GM12801 (cell line): Measurements from ENCODE around the gene RAC2.

Experiments used
- TF ChIP-seq, protein P1 (sequence below): IDR thresholded peaks from one replicate; pipeline ENCODE4 v1.5.1; 2011; ENCODE audit warnings: control low read depth; ENCODE audit not compliant: insufficient read length; ENCODE audit errors: extremely low read depth

The RAC2 gene

DNA sequence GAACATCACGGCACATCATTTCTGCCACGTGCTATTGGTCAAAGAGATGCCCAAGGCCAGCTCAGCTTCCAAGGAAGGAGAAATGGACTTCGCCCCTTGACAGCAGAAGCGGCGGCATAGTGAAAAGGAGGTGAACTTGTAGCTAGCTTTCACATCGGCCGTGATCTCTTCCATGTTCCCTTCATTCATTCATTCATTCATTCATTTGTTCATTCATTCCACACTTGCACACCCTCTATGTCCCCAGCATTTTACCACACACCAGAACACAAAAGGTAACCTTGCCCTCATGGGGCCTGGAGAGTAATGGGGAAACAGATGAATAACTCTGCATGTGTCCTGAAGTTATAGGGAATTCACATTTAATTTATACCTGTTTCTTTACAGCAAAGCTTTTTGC, 37.1 kb upstream of the RAC2 start:
- TF ChIP-seq, protein P1, sequence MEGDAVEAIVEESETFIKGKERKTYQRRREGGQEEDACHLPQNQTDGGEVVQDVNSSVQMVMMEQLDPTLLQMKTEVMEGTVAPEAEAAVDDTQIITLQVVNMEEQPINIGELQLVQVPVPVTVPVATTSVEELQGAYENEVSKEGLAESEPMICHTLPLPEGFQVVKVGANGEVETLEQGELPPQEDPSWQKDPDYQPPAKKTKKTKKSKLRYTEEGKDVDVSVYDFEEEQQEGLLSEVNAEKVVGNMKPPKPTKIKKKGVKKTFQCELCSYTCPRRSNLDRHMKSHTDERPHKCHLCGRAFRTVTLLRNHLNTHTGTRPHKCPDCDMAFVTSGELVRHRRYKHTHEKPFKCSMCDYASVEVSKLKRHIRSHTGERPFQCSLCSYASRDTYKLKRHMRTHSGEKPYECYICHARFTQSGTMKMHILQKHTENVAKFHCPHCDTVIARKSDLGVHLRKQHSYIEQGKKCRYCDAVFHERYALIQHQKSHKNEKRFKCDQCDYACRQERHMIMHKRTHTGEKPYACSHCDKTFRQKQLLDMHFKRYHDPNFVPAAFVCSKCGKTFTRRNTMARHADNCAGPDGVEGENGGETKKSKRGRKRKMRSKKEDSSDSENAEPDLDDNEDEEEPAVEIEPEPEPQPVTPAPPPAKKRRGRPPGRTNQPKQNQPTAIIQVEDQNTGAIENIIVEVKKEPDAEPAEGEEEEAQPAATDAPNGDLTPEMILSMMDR, result no peak

DNA sequence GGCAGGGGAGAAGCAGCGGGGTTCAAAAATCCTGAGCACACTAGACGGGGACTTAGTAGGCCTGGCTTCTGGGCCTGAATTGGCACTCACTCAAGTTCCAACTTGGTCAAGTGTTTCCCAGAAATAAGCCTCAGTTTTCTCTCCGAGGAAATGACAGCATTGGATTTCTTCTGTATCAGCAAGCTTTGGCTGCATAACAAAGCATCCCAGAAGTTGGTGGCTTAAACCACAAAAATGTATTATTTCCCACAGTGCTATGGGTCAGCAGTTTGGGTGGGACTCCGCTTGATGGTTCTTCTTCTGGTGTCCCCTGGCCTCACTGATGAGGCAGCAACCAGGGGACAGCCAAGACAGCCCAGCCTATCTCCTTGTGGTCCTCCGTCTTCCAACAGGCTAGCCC, 36.6 kb upstream of the RAC2 start:
- TF ChIP-seq, protein P1, result no peak

DNA sequence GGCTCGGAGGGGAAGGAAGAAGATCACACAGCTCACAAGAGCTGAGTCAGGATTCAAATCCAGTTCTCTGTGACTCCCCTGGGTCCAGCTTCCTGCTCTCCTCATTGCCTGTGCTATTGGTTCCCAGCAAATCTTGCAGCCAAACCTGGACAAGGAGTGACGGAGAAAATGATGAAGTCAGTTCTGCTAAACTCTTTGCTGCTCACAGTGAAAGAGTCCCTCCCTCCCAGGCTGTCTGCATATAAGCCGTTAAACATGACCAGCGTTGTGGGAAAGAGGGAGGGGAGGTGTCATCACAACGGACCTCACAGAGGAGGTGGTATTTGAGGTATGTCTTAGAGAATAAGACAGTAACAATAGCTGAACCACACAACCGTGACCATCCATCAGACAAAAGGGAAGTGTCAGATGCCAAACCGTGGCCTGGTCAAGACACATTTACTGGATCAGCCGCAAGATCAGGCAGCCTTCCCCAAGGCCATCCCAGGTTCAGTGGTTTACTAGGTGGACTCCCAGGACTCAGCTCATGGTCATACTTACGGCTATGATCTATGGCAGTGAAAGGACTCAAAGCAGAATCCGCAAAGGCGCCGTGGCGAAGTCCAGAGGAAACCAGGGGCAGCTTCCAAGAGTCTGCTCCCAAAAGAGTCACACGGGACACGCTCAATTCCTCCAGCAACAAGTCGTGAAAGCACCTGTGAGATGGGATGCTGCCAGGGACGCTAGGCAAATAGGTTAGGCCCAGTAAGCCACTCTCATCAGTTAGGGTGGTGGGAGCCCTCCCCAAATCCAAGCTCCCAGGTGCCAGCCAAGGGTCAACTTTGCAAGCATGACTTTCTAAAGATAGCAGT, 35.5 kb upstream of the RAC2 start:
- TF ChIP-seq, protein P1, result no peak

DNA sequence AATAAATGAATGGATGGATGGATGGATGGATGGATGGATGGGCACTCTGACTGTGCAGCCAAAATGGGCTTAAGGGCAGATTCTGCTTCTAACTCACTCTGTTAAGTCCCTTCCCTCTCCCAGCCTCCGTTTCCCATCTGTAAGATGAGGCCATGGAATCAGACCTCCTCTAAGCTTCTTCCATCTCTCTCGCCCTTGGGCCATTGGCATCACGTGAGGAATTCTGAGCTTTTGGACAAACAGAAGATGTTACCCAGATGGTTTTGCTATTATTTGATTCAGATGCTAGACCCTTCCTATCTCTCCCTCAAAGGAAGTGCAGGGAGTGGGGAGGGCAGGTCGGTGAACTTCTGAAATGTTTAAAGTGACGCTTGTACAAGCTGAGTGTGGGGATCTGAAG, 34.2 kb upstream of the RAC2 start:
- TF ChIP-seq, protein P1, result no peak

DNA sequence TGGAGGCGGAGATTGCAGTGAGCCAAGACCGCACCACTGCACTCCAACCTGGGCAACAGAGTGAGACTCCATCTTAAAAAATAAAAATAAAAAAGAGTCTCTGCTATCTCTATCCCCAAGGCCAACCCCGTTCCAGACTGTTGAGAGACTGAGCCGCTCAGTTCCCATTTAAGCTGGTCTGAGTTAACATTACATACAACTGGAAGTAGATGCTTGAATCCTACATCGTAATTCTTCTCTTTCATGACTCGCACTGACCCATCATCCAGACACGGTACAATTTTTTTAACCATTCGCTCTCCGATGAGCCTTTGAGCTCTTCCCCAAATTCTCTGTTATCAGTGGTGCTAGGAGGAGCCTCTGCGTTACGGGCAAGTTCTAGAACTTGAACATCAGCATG, 33.3 kb upstream of the RAC2 start:
- TF ChIP-seq, protein P1, result no peak

DNA sequence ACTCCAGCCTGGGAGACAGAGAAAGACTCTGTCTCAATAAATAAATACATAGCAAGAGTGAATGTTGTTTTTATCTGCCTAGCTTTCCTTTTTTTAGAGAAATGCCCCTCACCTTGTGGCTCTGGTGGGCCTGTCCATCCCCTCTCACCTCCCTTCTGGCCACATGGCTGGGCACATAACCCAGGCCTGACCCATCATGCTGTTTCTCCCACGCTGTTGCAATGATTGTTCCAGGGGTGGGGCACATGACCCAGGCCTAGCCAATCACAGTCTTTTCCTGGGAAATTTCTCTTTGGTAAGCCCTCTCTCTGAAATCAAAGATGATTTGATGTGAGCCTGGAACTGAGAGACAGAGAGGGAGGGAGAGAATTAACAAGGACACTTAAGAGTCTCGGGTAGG, 32.7 kb upstream of the RAC2 start:
- TF ChIP-seq, protein P1, result no peak

DNA sequence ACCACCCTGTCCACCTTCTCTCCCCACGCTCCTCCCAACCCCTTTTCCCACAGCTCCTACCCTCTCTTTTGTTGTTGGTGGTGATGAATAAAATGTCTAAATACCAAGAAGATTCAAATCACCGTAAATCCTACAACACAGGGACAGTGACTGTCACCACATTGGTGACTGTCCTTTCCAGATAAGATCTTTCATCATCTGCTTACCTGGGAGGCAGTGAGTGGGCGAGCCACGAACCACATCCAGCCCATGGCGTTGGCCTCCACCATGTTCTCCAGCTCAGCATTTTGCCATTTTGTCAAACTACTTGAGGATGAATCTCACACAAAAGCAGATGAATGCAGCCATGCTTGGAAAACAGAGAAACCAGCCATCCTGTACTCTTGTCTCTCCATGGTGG, 31.6 kb upstream of the RAC2 start:
- TF ChIP-seq, protein P1, result no peak
